Measurements from ENCODE around the gene PPP1R26.

The PPP1R26 gene

GRCh38 chr9:135461936-135462335 is 17.6 kb upstream of the PPP1R26 start:
- H3K27me3 ChIP-seq: peaks cover 0 to 3% of the 10 kb centered on the region in 2 donors
- intact Hi-C loops (cut with DNase I; ENCODE audit: low total_unique reads): no loop called here
- TF ChIP-seq CTCF (IDR thresholded peaks at IDR 0.05): no peak
- H3K9me3 ChIP-seq: no peaks in the 10 kb centered on the region
- H3K36me3 ChIP-seq: no peaks in the 10 kb centered on the region
- no peak overlapping the region for H3K4me3 ChIP-seq
- DNase-seq: no peak
- no peak overlapping the region for H3K27ac ChIP-seq
- H3K4me1 ChIP-seq: no peaks in the 10 kb centered on the region

GRCh38 chr9:135463140-135463539 is 16.4 kb upstream of the PPP1R26 start:
- Histone ChIP-seq H3K4me1 (no peaks in the 10 kb centered on the region), H3K9me3 (no peaks in the 10 kb centered on the region), H3K27ac (no peak overlapping the region), H3K4me3 (no peak overlapping the region), H3K36me3 (no peaks in the 10 kb centered on the region), H3K27me3 (peaks cover 0 to 3% of the 10 kb centered on the region in 2 donors)
- TF ChIP-seq CTCF (IDR thresholded peaks at IDR 0.05): no peak
- intact Hi-C loops (cut with DNase I; ENCODE audit: low total_unique reads): no loop called here
- no peak for DNase-seq

DNA sequence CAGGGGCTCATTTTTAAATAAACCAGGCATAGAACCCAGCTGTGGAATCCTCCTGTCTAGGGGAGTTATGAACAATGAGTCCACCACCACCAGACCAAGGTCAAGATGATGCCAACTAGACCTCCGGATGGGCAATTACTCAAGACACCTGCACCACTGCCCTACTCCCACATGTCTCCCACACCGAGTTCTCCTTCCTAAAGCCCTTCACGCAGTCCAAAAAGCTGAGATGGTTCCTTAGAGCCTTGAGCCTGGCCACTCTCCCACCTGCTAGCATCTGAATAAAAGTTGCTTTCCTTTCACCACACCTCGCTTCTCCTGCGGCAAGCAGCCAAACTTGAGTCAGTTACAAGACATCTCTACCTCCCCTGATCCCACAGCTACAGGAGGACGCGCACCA is 15.4 kb upstream of the PPP1R26 start:
- H3K9me3 ChIP-seq: no peaks in the 10 kb centered on the region
- H3K4me3 ChIP-seq: no peak overlapping the region
- peaks cover 0 to 3% of the 10 kb centered on the region in 2 donors for H3K27me3 ChIP-seq
- no peaks in the 10 kb centered on the region for H3K36me3 ChIP-seq
- H3K4me1 ChIP-seq: no peaks in the 10 kb centered on the region
- TF ChIP-seq CTCF (IDR thresholded peaks at IDR 0.05): no peak
- no peak for DNase-seq
- no peak overlapping the region for H3K27ac ChIP-seq
- intact Hi-C loops (cut with DNase I; ENCODE audit: low total_unique reads): no loop called here

- no peak for TF ChIP-seq CTCF (IDR thresholded peaks at IDR 0.05)
- Histone ChIP-seq H3K4me3 (no peak overlapping the region), H3K27me3 (no peaks in the 10 kb centered on the region), H3K4me1 (no peaks in the 10 kb centered on the region), H3K9me3 (no peaks in the 10 kb centered on the region), H3K27ac (no peak overlapping the region), H3K36me3 (no peaks in the 10 kb centered on the region)
- DNase-seq: no peak
- intact Hi-C loops (cut with DNase I; ENCODE audit: low total_unique reads): no loop called here
Observed at GRCh38 chr9:135468854-135469521, 10.6 kb upstream of the PPP1R26 start.

GRCh38 chr9:135471791-135472640 is 7.6 kb upstream of the PPP1R26 start:
- no peaks in the 10 kb centered on the region for H3K4me1 ChIP-seq
- H3K36me3 ChIP-seq: no peaks in the 10 kb centered on the region
- intact Hi-C loops (cut with DNase I; ENCODE audit: low total_unique reads): no loop called here
- no peaks in the 10 kb centered on the region for H3K9me3 ChIP-seq
- no peak for DNase-seq
- H3K27ac ChIP-seq: no peak overlapping the region
- no peaks in the 10 kb centered on the region for H3K27me3 ChIP-seq
- no peak overlapping the region for H3K4me3 ChIP-seq
- TF ChIP-seq CTCF (IDR thresholded peaks at IDR 0.05): no peak
